ENCODE results near the gene FCN3. TPM values are rescaled to one million over a fixed set of nuclear protein-coding genes. Genes with fewer than 3 reads are reported as not detected.

Gene FCN3
- total RNA-seq, 2 experiments from 2014 or later: not detected

- H3K4me3 ChIP-seq (ENCODE audit: low read length): no peak overlapping the region
- Mint-ChIP-seq H3K36me3 (ENCODE audit: low read depth) (peaks cover 97% of the 10 kb centered on the region), H3K27ac (peak overlapping the region; percentile 36), H3K9me3 (no peaks in the 10 kb centered on the region), H3K27me3 (no peaks in the 10 kb centered on the region), H3K4me3 (no peak overlapping the region), H3K4me1 (ENCODE audit: low read depth) (peaks cover 37% of the 10 kb centered on the region)
- ATAC-seq (ENCODE audit: poor library complexity) (no peak), DNase-seq (no peak)
- no peak for TF ChIP-seq CTCF (IDR thresholded peaks at IDR 0.05)
- no peaks in the 10 kb centered on the region for H3K27me3 ChIP-seq (ENCODE audit: control insufficient read depth in 1 of 2, insufficient read depth in 2 of 2, low read length in 2 of 2)
- ChIA-PET CTCF (interaction anchor here (1.2 to 3.6 kb wide), 3 partner anchors 19 to 193 kb away, joined by 3 to 15 read pairs (median 5); no protein-coding TSS in a partner anchor), POLR2A (interaction anchor here (3.0 kb wide), 1 partner anchor 76 kb away, joined by 11 read pairs; the partner anchor contains the start of gene WASF2)
- intact Hi-C loops (cut with DNase I, micrococcal nuclease): loop anchor here in 1 of 2 experiments (10.0 kb wide), 1 partner anchor 51 kb away; no protein-coding TSS in a partner anchor
- no peak overlapping the region for H3K27ac ChIP-seq (ENCODE audit: low read depth in 1 of 2, low read length in 2 of 2)
- H3K36me3 ChIP-seq (ENCODE audit: insufficient read depth, low read length): peaks cover 98% of the 10 kb centered on the region
- no peaks in the 10 kb centered on the region for H3K9me3 ChIP-seq (ENCODE audit: control insufficient read depth in 1 of 2, insufficient read depth in 1 of 2, low read length in 2 of 2)
- H3K4me1 ChIP-seq (ENCODE audit: insufficient read depth, low read length): peaks cover 13% of the 10 kb centered on the region
Observed at GRCh38 chr1:27414091-27414490, 39.5 kb upstream of the FCN3 start.

GRCh38 chr1:27413004-27413403 lies 38.4 kb upstream of the FCN3 start:
- ChIA-PET CTCF (interaction anchor here (0.6 to 1.2 kb wide), 3 partner anchors 110 to 208 kb away, joined by 3 to 4 read pairs (median 3); no protein-coding TSS in a partner anchor), POLR2A (interaction anchor here (2.1 kb wide), 1 partner anchor 77 kb away, joined by 6 read pairs; the partner anchor contains the start of gene WASF2)
- no peak for DNase-seq
- peaks cover 96% of the 10 kb centered on the region for H3K36me3 Mint-ChIP-seq (ENCODE audit: low read depth)
- intact Hi-C loops (cut with DNase I, micrococcal nuclease): loop anchor here in 1 of 2 experiments (10.0 kb wide), 1 partner anchor 52 kb away; no protein-coding TSS in a partner anchor
- no peaks in the 10 kb centered on the region for H3K9me3 Mint-ChIP-seq
- H3K36me3 ChIP-seq (ENCODE audit: insufficient read depth, low read length): peaks cover 98% of the 10 kb centered on the region
- no peak overlapping the region for H3K27ac ChIP-seq (ENCODE audit: low read depth in 1 of 2, low read length in 2 of 2)
- H3K27me3 Mint-ChIP-seq: no peaks in the 10 kb centered on the region
- H3K4me1 ChIP-seq (ENCODE audit: insufficient read depth, low read length): peaks cover 5% of the 10 kb centered on the region
- H3K27ac Mint-ChIP-seq: no peak overlapping the region
- no peaks in the 10 kb centered on the region for H3K27me3 ChIP-seq (ENCODE audit: control insufficient read depth in 1 of 2, insufficient read depth in 2 of 2, low read length in 2 of 2)
- no peak for ATAC-seq (ENCODE audit: poor library complexity)
- TF ChIP-seq CTCF (IDR thresholded peaks at IDR 0.05): no peak
- H3K4me3 ChIP-seq (ENCODE audit: low read length): no peak overlapping the region
- H3K4me3 Mint-ChIP-seq: no peak overlapping the region
- H3K9me3 ChIP-seq (ENCODE audit: control insufficient read depth in 1 of 2, insufficient read depth in 1 of 2, low read length in 2 of 2): no peaks in the 10 kb centered on the region
- H3K4me1 Mint-ChIP-seq (ENCODE audit: low read depth): peaks cover 26% of the 10 kb centered on the region

GRCh38 chr1:27412502-27412901 lies 37.9 kb upstream of the FCN3 start:
- Histone ChIP-seq H3K27ac (ENCODE audit: low read depth in 1 of 2, low read length in 2 of 2) (no peak overlapping the region), H3K9me3 (ENCODE audit: control insufficient read depth in 1 of 2, insufficient read depth in 1 of 2, low read length in 2 of 2) (no peaks in the 10 kb centered on the region), H3K36me3 (ENCODE audit: insufficient read depth, low read length) (peaks cover 98% of the 10 kb centered on the region), H3K4me1 (ENCODE audit: insufficient read depth, low read length) (peaks cover 5% of the 10 kb centered on the region), H3K27me3 (ENCODE audit: control insufficient read depth in 1 of 2, insufficient read depth in 2 of 2, low read length in 2 of 2) (no peaks in the 10 kb centered on the region), H3K4me3 (ENCODE audit: low read length) (no peak overlapping the region)
- ATAC-seq (ENCODE audit: poor library complexity) (no peak), DNase-seq (no peak)
- H3K27me3 Mint-ChIP-seq: no peaks in the 10 kb centered on the region
- no peak overlapping the region for H3K4me3 Mint-ChIP-seq
- no peak for TF ChIP-seq CTCF (IDR thresholded peaks at IDR 0.05)
- no peaks in the 10 kb centered on the region for H3K9me3 Mint-ChIP-seq
- POLR2A ChIA-PET: interaction anchor here (0.8 to 2.1 kb wide), 2 partner anchors 24 to 78 kb away, joined by 3 to 6 read pairs; partner anchors contain the start of gene WASF2
- peak overlapping the region; percentile 7 for H3K27ac Mint-ChIP-seq
- peaks cover 21% of the 10 kb centered on the region for H3K4me1 Mint-ChIP-seq (ENCODE audit: low read depth)
- intact Hi-C loops (cut with DNase I, micrococcal nuclease): loop anchor here in 1 of 2 experiments (10.0 kb wide), 1 partner anchor 52 kb away; no protein-coding TSS in a partner anchor
- H3K36me3 Mint-ChIP-seq (ENCODE audit: low read depth): peaks cover 96% of the 10 kb centered on the region
- CTCF ChIA-PET: interaction anchor here (1.2 kb wide), 1 partner anchor 144 kb away, joined by 3 read pairs; no protein-coding TSS in a partner anchor
